Suprapubic skin (tissue), 3 donors: ENCODE measurements around the gene SCAI.

Experiments
- CTCF ChIP-seq, 2 donors: fragments of 200-600 bp in 1 of 2; fragments of 450-650 bp in 1 of 2; sonication (generic) in 1 of 2; IDR thresholded peaks; one replicate each; pipeline ENCODE4 v1.5.1; 2016 to 2019; ENCODE audit warnings: antibody characterized with exemption in 2 of 2, mild to moderate bottlenecking in 1 of 2, moderate library complexity in 1 of 2
- EP300 ChIP-seq: sonication (generic); formaldehyde crosslinking; IDR thresholded peaks from one replicate; pipeline ENCODE4 v1.6.1; 2017; ENCODE audit warnings: antibody characterized with exemption
- POLR2A ChIP-seq, 2 donors: fragments of 450-650 bp; IDR thresholded peaks; one replicate each; pipeline ENCODE4 v1.6.1; 2017; ENCODE audit warnings: antibody characterized with exemption in 2 of 2, mild to moderate bottlenecking in 2 of 2, moderate library complexity in 2 of 2

GRCh38 chr9:124911766-124912165, 231.6 kb downstream of the SCAI start:
- TF ChIP-seq POLR2A (IDR thresholded peaks at IDR 0.05), result no peak
- TF ChIP-seq EP300, result no peak
- TF ChIP-seq CTCF (IDR thresholded peaks at IDR 0.05), result no peak
